Measurements from ENCODE around the gene CDH23.

The CDH23 gene

DNA sequence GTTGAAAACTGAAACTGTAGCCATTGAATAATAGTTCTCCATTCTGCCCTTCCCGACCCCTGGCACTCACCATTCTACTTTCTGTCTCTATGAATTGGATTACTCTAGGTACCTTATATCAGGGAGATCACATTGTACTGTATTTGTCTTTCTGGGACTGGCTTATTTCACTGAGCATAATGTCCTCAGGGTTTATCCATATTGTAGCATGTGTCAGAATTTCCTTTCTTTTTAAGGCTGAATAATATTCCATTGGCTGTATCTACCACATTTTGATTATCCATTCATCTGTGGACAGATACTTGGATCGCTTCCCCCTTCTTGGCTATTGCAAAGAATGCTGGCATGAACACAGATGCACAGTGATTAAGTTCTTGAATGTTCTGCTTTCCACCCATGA, 107.4 kb downstream of the CDH23 start:
- in situ Hi-C loops (cut with HindIII; ENCODE audit: low sequenced_read_pairs): no loop called here

DNA sequence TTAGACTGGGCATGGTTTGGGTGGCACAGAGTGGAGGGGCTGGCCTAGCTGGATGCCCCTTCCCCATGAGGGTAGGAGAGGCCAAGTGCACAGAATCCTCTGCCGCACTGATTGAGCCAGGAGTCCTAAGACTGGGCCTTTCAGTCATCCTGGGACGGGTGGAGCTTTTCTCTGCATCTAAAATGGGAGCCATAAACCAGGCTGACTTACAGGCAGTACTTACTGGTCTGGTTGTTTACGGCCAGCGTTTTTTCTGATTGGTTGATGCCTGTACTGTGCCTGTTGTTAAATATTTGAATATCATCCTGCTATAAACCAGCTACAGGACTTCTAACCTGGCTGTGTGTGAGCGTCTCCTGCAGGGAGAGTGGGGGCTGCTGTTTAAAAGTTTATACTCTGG, 107.8 kb downstream of the CDH23 start:
- in situ Hi-C loops (cut with HindIII; ENCODE audit: low sequenced_read_pairs): no loop called here

DNA sequence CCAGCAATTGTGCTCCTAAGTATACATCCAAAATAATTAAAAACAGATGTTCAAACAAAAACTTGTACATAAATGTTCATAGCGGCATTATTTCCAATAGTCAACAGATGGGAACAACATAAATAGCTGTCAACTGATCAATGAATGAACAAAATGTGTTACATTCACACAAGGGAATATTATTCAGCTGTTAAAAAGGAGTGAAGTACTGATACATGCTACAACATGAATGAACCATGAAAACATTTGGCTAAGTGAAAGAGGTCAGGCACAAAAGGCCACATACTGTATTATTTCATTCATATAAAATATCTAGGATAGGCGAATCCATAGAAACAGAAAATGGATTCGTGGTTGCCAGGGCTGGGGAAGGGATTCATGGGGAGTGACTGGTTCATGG, 109.1 kb downstream of the CDH23 start:
- in situ Hi-C loops (cut with HindIII; ENCODE audit: low sequenced_read_pairs): no loop called here

- in situ Hi-C loops (cut with HindIII; ENCODE audit: low sequenced_read_pairs): no loop called here
Measured at GRCh38 chr10:71509444-71509843, 112.7 kb downstream of the CDH23 start.

DNA sequence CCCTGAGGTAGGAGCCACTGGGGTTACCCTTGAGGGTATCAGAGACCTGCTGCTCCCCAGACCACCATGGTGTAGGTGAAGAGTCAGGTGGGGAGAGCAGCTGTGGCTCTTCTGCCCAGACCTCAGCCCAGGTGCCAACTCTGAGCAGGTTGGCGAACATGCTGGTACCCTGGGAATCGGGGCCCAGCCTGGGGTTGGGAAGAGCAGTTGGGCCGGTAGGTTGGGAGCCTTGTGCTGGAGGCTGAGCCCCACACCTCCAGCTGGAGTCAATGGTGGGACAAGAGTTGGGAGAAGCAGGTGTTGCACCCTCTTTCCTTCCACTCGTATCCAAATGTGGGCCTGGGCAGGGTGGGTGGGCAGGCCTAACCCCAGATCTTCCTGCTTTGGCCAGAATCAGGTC, 114.5 kb downstream of the CDH23 start:
- in situ Hi-C loops (cut with HindIII; ENCODE audit: low sequenced_read_pairs): no loop called here

GRCh38 chr10:71512312-71512711, 115.6 kb downstream of the CDH23 start:
- in situ Hi-C loops (cut with HindIII; ENCODE audit: low sequenced_read_pairs): no loop called here

- in situ Hi-C loops (cut with HindIII; ENCODE audit: low sequenced_read_pairs): no loop called here
Measured at GRCh38 chr10:71512761-71513539, 116.2 kb downstream of the CDH23 start.

DNA sequence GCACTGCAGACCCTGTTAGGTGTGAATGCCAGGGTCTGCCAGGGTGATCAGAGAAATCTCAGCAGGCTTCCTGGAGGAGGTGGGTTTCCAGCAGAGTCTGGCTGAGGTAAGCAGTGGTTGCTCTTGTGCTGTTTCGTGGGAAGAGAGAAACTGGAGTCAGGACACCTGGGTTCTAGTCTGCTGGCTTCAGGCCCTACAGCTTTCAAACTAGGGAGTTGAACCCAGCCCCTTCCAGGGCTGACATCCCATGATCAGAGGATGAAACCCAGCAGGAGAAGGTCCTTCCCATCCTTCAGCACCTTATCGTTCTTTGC, 116.8 kb downstream of the CDH23 start:
- in situ Hi-C loops (cut with HindIII; ENCODE audit: low sequenced_read_pairs): no loop called here

- in situ Hi-C loops (cut with HindIII; ENCODE audit: low sequenced_read_pairs): no loop called here
Measured at GRCh38 chr10:71513936-71514335, 117.2 kb downstream of the CDH23 start.

DNA sequence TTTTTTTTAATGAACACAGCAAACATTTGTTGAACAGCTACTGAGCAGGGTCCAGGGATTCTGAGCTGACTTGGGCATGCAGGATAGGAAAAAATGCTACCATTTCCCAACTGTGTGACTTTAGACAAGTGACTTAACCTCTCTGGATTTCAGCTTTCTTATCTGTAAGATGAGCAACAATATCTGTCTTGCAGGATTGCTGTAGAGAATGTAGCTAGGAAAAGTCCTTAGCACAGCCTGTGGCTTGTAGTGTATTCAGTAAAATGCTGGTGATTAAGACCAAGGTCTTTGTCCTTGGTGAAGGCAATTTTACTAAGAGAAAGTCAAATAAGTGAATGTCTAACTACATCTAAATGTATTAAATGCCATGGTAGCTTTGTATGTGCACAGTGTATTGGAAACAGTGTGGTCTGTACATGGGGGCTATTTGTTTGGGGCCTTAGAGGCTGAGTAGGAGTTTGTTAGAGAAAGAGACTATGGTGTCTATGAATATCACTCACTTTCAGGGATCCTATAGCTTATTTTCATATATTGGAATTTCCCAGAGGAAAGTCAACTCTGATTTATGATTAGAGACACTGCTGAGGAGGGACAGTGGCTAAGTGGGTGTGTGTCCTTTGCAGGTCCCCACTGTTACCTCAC, 118.9 kb downstream of the CDH23 start:
- in situ Hi-C loops (cut with HindIII; ENCODE audit: low sequenced_read_pairs): no loop called here

DNA sequence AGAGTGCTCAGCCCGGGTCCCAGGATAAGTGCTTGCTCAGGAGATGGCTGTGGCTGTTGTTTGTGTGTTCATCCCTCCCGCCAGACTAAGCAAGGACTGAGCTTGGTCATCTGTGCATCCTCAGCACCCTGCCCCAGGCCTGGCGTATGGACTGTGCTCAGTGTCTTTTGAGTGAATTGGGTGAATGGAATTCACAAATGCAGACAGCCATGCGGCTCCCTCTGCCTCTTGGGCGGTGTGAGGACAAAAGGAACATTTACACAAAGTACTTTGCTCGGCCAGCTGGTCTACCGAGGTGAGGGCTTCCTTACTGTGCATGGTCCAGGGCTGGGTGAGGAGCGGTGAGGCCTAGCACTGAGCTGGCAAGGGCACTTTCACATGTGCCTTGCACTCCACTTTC, 120.2 kb downstream of the CDH23 start:
- in situ Hi-C loops (cut with HindIII; ENCODE audit: low sequenced_read_pairs): no loop called here

- in situ Hi-C loops (cut with HindIII; ENCODE audit: low sequenced_read_pairs): no loop called here
Measured at GRCh38 chr10:71517298-71518169, 120.8 kb downstream of the CDH23 start.

GRCh38 chr10:71520042-71520441, 123.3 kb downstream of the CDH23 start:
- in situ Hi-C loops (cut with HindIII; ENCODE audit: low sequenced_read_pairs): no loop called here

GRCh38 chr10:71521504-71522441, 125.1 kb downstream of the CDH23 start:
- in situ Hi-C loops (cut with HindIII; ENCODE audit: low sequenced_read_pairs): no loop called here

- in situ Hi-C loops (cut with HindIII; ENCODE audit: low sequenced_read_pairs): no loop called here
Measured at GRCh38 chr10:71522442-71523144, 125.9 kb downstream of the CDH23 start.

- in situ Hi-C loops (cut with HindIII; ENCODE audit: low sequenced_read_pairs): no loop called here
Measured at GRCh38 chr10:71523756-71524155, 127.0 kb downstream of the CDH23 start.

GRCh38 chr10:71525092-71525491, 128.4 kb downstream of the CDH23 start:
- in situ Hi-C loops (cut with HindIII; ENCODE audit: low sequenced_read_pairs): no loop called here

- in situ Hi-C loops (cut with HindIII; ENCODE audit: low sequenced_read_pairs): no loop called here
Measured at GRCh38 chr10:71525721-71526120, 129.0 kb downstream of the CDH23 start.

GRCh38 chr10:71526653-71527052, 129.9 kb downstream of the CDH23 start:
- in situ Hi-C loops (cut with HindIII; ENCODE audit: low sequenced_read_pairs): no loop called here

GRCh38 chr10:71527135-71527534, 130.4 kb downstream of the CDH23 start:
- in situ Hi-C loops (cut with HindIII; ENCODE audit: low sequenced_read_pairs): no loop called here
